ENCODE measurements around the gene AMPD1. TPM values are rescaled to one million over a fixed set of nuclear protein-coding genes. Genes with fewer than 3 reads are reported as not detected.

AMPD1 gene
- polyA plus RNA-seq, 4 donors, result not detected

DNA sequence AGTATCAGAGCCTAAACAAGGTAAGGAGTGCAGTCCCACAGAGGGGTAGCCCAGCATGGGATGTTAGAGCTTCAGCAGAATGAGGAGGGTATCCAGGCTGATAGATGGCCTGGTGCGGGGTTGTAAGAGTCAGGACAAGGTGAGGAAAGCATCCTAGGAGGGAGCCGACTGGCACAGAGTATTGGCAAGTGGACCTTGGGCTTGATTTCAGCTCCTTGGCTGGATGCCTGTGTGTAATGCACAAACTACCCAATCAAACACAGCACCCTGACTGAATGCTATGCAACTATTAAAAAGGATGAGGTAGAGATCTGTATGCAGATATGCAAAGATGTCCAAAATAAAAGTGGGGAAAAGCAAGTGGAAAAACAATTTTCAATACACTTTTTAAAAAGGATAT, 43.5 kb downstream of the AMPD1 start:
- DNase-seq (ENCODE audit: low read depth in 4 of 4, low spot score in 2 of 4), result no peak

DNA sequence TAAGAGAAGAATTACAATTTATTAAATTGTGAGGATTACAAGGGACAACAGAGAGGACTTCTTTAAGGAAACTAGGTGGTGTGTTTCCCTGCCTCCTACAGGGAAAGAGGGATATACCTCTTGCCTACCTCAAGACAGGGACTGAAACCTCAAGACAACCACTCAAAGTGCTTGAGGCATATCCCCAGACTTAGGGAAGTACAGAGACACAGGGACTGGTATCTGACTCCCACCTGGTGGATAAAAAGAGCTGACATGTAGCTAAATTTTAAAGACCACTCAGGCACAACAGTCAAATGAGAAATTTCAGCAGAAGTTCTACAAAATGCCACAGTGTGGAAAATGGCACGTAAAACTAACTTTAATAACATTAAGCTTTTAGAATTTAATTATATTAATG, 46.8 kb downstream of the AMPD1 start:
- DNase-seq (ENCODE audit: low read depth in 4 of 4, low spot score in 2 of 4), result no peak

DNA sequence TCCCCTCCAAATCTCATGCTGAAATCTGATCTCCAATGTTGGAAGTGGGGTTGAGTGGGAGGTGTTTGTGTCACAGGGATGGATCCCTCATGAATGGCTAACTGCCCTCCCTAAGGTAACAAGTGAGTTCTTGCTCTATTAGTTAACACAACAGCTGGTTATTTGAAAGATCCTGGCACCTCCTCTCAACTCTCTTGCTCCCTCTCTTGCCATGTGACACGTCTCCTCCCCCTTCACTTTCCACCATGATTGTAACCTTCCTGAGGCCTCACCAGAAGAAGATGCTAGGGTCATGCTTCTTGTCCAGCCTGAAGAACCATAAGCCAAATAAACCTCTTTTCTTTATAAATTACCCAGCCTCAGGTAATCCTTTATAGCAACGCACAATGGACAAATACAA, 54.0 kb downstream of the AMPD1 start:
- no peak for DNase-seq (ENCODE audit: low read depth in 4 of 4, low spot score in 2 of 4)

DNA sequence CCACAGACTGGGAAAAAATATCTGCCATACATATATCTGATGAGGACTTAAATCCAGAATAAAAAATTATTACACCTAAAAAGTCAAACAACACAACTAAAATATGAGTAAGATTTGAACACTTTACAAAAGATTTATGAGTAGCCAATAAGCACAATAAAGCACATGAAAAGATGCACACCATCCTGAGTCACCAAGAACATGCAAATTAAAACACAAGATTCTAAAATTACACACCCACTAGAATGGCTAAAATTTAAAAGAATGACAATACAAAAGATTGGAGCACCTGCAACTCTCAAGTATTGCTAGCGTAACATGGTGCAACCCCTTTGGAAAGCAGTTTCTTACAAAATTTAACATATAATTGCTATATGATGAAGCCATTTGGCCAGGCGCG, 56.4 kb downstream of the AMPD1 start:
- no peak for DNase-seq (ENCODE audit: low read depth in 4 of 4, low spot score in 2 of 4)

DNA sequence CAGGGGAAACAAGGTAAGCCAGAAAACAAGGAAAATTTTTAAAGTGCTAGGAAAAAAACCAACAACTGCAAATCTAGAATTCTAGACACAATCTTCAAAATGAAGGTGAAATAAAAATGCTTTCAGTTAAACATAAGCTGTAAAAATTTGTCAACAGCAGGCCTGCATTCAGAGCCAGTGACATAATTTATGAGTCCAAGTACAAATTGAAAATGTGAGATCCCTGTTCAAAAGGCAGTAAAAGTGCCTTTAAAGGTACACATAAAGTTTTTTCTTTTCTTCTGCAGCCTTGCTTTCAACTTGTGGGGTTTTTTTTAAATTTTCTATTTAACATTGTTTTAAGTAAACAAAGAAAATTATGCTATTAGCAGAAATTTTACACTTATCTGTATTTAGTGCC, 62.9 kb downstream of the AMPD1 start:
- no peak for DNase-seq (ENCODE audit: low read depth in 4 of 4, low spot score in 2 of 4)

DNA sequence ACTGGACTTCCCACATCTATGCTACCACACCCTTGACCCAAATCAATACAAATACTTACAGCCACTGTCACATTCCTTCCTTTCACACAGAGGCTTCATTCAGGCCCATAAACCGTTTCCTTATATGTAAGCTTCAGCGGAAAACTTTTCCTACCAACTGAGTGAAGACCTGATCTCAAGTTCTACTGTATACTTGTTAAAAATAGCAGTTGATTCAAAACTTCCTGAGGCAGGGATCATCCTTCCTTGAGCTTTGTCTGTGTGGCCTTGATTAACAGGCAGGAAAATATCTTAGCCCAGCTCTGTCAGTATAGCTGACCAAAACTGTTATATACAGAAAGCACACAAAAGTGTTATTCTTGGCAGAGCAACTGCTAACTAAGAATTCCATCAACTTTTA, 68.2 kb downstream of the AMPD1 start:
- DNase-seq (ENCODE audit: low read depth in 4 of 4, low spot score in 2 of 4), result no peak

DNA sequence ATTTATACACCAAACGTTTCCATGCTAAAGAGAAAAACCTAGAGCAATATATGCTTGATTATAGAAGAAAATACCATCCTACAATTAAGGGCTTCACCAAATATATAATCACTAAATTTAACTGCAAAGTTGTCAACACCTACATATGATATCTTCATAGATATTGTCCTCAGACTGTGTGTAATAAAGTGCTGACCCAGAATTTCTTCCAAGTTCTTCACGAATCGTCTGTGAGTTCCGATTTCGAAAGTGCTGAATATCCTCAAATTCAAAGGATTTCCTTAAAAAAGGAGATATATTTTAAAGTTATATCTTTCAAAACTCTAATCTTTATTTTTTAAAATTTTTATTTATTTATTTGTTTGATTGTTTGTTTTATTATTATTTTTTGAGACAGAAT, 72.0 kb downstream of the AMPD1 start:
- DNase-seq (ENCODE audit: low read depth in 4 of 4, low spot score in 2 of 4), result no peak

Other genes starting within 250 kb of the AMPD1 start
- 10 to 100 TPM; 49.5 to 62.2 (median 54.7) TPM for gene TRIM33, start 184.3 kb downstream of the AMPD1 start, polyA plus RNA-seq (ENCODE audit: insufficient read length in 4 of 4)
- 10 to 100 TPM; 49.6 to 68.2 (median 58.5) TPM for gene BCAS2, start 113.9 kb downstream of the AMPD1 start, polyA plus RNA-seq (ENCODE audit: insufficient read length in 4 of 4)
- 1 to 10 TPM; 3.5 to 5.1 (median 3.9) TPM for gene DENND2C, start 25.5 kb downstream of the AMPD1 start, polyA plus RNA-seq (ENCODE audit: insufficient read length in 4 of 4)
- gene NRAS, start 21.2 kb upstream of the AMPD1 start, polyA plus RNA-seq (ENCODE audit: insufficient read length in 4 of 4), result 10 to 100 TPM; 54.6 to 73.0 (median 69.2) TPM
- gene CSDE1, start 62.4 kb upstream of the AMPD1 start, polyA plus RNA-seq (ENCODE audit: insufficient read length in 4 of 4), result 100 to 1,000 TPM; 370 to 480 (median 422) TPM
- 10 to 100 TPM; 47.9 to 62.3 (median 57.1) TPM for gene SIKE1, start 85.1 kb upstream of the AMPD1 start, polyA plus RNA-seq (ENCODE audit: insufficient read length in 4 of 4)
- under 1 TPM in 3 of 4 donors, not detected in 1; 0.10 to 0.62 (median 0.23) TPM for gene SYCP1, start 159.3 kb upstream of the AMPD1 start, polyA plus RNA-seq (ENCODE audit: insufficient read length in 4 of 4)